Ascending aorta (tissue), 1 donor: ENCODE measurements around the gene SS18. TPM values are rescaled to one million over a fixed set of nuclear protein-coding genes. Genes with fewer than 3 reads are reported as not detected.

ENCODE experiments used
- total RNA-seq: library from RNA; depleted of rRNA; stranded (reverse); fragments of >200 nt; gene quantifications from one replicate; pipeline ENCODE4 v1.1.0, GENCODE V29; 2016

SS18 gene
- total RNA-seq, 1 donor from 2014 or later = 31.0 TPM

Other genes with a start within 250 kb of the SS18 start
- gene PSMA8, start 43.3 kb upstream of the SS18 start, total RNA-seq = not detected
- 3.0 TPM for gene TAF4B, start 135.8 kb upstream of the SS18 start, total RNA-seq